GM18907 (cell line): ENCODE results near the gene SLC37A4.
"Not testable (repeated sequence)": the region's sequence is repeated elsewhere in the genome, so short reads cannot be mapped to it uniquely, and the experiment has no call there.

Experiments used
- ATAC-seq: cut with Tn5 transposase; IDR thresholded peaks from one replicate; pipeline ENCODE4 v1.9.1; 2021; ENCODE audit warnings: mild to moderate bottlenecking, moderate library complexity; ENCODE audit not compliant: unreplicated experiment

SLC37A4 gene

DNA sequence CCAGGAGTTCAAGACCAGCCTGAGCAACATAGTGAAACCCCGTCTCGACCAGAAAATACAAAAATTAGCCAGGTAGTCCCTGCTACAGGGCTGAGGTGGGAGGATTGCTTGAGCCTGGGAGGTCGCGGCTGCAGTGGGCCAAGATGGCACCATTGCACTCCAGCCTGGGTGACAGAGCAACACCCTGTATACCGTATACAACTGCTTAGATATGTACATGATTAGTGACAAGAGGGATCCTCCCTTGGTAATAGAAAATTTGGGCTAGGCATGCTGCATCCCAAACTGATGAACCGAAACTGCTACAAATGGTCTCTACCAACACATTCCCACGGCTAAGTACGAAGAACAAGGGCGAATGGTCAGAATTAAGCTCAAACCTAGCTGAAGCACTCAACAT, 12.2 kb upstream of the SLC37A4 start:
- ATAC-seq, result no peak

DNA sequence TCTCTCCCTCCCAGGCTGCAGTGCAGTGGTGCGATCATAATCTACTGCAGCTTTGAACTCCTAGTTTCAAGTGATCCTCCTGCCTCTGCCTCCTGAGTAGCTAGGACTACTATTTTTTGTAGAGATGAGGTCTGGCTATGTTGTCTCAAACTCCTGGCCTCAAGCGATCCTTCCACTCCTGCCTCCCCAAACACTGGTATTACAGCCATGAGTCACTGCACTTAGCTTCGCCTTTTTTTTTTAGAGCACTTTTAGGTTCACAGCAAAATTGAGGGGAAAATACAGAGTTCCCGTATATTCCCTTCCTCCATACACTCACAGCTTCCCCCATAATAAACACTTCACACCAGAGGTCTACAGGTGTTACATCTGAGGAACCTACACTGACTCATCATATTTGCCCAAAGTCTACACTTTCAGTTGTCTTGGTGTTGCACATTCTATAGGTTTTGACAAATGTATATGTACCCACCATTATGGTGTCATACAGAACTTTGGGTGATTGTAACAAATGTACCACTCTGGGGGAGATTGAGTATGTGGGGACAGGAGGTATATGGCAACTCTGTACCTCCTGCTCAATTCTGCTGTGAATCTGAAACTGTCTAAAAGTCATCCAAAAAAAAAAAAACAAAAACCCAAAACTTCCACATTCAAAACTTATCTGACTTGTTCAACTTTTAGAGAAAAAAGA, 11.3 kb upstream of the SLC37A4 start:
- ATAC-seq, result no peak

DNA sequence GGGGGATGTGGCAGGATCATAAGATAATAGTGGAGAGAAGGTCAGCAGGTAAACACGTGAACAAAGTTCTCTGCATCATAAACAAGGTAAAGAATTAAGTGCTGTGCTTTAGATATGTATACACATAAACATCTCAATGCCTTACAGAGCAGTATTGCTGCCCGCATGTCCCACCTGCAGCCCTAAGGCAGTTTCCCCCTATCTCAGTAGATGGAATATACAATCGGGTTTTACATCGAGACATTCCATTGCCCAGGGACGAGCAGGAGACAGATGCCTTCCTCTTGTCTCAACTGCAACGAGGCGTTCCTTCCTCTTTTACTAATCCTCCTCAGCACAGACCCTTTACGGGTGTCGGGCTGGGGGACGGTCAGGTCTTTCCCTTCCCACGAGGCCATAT, 8.8 kb upstream of the SLC37A4 start:
- not testable (repeated sequence) for ATAC-seq

DNA sequence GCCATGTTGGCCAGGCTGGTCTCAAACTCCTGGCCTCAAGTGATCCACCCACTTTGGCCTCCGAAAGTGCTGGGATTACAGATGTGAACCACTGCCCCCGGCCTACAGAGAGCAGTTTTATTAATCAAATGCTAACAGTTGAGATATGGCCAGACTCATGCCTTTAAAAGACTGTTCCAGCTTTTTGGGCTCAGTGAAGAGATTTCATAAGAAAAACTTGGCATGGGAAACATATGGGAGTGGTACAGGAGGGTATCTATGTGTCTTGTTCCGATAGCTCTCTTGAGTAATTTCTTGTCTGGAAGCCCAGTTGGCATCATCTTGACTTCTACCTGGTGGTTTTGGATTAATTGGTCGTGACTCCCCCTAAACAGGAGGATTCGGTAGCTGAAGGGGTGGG, 8.2 kb upstream of the SLC37A4 start:
- no peak for ATAC-seq

DNA sequence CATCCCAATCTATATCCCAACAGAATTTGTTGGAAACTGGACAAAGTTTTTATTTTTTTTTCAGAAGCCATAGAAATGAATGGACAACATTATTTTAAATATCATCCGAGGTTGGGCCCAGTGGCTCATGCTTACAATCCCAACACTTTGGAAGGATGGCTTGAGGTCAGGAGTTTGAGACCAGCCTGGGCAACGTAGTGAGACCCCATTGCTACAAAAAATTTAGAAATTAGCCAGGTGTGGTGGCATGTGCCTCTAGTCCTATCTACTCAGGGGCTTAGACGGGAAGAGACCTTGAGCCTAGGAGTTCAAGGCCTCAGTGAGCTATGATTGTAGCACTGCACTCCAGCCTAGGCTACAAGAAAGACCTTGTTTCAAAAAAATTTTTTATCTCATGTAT, 4.1 kb upstream of the SLC37A4 start:
- no peak for ATAC-seq

DNA sequence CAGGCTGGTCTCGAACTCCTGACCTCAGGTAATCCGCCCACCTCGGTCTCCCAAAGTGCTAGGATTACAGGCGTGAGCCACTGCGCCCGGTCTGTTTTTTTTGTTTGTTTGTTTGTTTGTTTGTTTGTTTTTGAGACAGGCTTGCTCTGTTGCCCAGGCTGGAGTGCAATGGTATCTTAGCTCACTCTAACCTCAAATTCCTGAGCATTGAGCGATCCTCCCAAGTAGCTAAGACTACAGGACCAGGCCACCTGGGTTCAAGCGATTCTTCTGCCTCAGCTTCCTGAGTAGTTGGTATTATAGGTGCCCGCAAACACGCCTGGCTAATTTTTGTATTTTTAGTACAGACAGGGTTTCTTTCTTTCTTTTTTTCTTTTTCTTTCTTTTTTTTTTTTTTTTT, 2.7 kb upstream of the SLC37A4 start:
- ATAC-seq, result not testable (repeated sequence)

DNA sequence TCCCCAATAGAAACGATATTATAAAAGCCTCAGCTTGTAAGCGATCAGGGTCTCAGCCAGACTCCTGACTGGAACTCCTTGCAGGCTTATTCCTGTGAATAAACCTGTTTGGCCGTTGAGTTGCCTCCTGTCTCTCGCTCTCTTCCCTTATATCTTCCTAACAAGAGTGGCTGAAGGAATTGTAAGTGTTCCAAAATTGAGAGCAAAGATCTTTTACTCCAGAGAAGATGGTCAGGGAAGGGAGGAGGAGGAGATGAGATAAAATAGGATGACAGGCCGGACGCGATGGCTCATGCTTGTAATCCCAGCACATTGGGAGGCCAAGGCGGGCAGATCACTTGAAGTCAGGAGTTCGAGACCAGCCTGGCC, 1.2 kb upstream of the SLC37A4 start:
- no peak for ATAC-seq

DNA sequence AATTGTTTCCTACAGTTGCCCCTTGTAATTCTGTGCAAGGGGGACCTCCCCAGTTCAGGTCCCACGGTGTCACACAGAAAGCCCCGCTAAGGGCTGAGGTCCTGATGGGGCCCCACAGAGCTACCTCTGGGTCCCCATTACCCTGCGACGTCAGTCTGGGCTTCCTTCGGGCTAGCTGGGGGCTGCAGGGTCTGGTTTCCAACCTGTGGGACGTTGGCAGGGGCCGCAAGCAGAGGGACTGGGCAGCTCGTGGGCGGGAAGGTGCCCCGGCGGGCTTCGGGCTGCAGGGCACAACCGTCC, 698 bp downstream of the SLC37A4 start:
- peak; percentile 17 for ATAC-seq

DNA sequence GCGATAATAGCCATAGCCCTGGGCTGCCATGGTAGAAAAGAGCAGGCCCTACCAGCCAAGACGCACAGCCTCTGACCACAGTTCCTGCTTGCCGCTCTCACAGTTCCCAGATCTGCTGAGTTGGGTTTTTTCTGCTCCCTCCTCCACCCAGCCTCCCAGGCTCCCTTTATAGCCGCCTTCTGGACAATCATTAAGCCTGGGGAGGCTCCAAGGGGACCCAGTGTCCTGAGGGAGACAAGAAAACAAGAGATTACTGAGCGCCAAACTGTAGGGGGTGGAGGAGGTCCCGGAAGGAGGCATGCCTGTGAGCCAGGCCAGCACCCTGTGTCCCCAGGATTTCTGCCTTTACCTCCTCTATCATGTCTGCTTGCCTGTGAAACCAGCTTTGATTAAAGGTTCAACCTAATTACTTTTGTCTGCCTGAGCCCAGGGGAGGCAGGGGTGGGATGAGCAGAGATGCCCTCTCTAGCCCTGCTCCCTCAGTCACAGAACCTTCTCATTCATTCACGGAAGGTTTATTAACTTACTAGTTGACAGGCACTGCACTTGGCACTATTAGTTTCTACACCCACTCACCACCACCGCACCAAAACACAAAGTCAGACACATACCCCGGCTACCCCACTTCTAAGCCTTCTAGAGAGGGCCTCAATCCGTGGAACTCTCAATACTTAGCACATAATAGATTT, 1.2 kb downstream of the SLC37A4 start:
- peak; percentile 11 for ATAC-seq

DNA sequence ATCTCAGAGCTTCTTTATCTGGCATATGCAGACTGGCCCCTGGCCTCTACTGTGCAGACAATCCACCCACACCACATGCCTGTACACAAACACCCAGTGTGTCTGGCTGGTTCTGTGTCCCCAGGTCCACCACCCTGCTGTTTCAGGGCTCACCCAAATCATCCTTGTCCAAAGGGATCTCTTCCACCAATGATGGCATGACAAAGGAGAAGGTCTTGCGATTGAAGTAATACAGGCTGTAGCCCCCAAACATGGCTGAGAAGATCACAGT, 1.7 kb downstream of the SLC37A4 start:
- no peak for ATAC-seq

DNA sequence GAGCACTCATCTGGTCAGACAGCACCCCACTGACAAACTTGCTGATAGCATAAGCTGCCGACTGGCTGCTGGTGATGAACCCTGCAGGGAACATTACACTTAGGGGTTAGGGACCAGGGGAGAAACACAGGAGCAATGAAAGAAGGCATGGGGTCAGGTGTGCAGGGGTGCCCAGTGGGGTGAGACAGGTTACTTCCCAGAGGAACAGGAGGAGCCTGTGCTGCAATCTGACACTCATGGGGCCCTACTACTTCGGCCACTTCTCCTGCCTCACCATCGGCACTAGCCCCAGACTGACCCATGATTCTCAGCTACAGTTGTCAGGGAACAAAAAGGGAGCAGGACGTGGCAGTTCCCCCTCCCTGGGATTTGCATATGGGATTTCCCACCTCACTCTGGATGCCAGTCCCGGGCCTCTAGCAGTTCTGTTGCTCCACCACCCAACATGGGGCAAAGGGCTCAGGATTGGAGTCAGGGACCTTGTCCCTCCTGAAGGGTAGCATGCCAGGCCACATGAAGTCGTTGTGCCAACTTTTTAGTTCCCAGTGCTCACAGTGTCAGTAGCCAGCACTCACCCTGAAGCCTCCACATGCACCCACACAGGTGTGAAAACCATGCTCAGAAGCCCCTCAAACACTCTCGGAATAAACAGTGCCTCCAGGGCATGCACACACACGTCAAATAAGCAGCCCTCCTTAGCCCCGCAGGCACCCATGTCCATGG, 2.2 kb downstream of the SLC37A4 start:
- ATAC-seq, result no peak

DNA sequence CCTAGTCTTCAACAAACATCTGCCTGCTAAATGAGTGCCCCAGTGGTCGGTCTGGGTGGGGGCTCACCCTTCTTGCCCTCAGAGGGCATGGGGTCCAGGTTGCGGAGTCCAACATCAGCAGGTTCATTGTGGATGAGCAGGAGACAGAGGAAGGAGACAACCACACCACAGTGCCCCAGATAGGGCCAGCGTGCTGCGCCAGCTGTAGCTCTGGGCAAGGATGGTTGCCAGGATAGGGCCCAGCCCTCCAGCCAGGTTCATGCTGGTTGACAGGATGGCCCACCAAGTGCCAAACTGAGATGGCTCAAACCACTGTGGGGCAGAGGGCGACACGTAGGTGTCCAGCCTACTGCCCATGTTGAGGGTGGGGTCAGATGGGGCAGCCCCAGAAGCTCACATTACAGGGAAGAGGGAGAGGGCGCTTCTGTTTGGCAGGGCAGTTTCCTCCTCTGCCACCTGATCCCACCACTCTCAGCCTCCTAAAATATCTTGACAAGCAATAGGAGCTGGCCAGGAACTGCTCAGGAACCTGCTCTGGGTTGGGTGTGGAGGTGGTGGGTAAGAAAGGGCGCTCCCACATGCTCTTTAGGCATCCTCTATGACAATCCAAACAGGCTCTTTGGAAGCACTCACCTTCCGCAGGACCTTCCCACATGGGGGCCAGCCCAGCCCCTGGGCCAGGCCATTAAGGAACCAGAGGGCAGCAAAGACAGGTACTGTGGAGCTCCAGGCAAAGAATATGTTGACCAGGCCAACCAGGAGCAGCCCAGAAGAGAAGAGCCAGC, 2.9 kb downstream of the SLC37A4 start:
- no peak for ATAC-seq

DNA sequence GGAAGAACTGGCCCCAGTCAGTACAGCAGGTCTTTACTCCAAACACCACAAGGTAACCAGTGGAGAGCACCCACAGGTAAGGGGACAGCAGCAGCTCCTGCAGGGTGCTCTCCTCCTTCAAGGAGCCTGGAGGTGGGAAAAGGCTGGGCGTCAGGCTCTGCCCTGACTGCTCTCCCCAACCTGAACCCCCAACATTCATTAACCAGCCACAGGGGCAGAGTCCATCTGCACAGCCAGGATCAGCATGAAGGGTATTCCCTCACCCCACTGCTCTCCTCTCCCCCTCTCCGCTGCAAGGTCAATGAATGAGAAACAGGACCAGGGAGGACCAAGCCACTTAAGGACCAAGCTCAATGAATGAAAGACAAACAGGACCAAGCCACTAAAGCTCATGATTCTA, 3.7 kb downstream of the SLC37A4 start:
- ATAC-seq, result no peak

DNA sequence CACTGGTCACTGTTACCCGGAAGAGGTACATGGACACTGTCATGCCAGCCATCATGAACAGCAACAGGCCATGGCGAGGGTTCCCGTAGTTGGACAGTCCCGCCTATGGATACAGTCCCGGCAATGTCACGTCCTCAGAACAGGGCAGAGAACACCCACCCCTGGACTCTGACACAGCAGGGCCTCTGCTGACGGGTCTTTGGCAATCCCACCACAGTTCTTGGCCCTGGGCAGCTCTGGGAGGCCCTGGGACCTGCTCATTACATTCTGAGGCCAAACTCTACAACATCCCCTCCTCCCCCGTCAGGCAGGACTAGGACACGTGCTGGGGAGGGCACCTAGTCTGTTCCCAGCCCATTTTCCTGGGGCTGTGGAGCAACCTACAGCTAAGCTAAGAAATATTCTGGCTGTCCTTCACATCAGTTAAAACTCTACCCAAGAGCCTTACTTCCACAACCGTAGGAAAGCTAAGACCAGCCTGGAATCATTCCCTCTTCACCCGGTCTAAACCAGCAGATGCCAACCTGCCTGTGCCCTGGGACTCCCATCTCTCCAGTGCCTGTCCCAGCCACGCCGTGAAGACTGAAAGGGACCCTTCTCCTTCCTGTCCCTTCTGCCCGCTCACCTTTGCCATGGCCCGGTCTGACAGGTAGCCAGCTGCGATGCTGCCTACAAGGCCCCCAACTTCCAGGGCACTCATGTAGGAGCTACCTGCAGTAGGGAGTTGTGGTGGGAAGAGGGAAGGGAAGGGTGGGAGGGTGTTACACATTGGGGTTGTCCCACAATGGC, 4.5 kb downstream of the SLC37A4 start:
- no peak for ATAC-seq

DNA sequence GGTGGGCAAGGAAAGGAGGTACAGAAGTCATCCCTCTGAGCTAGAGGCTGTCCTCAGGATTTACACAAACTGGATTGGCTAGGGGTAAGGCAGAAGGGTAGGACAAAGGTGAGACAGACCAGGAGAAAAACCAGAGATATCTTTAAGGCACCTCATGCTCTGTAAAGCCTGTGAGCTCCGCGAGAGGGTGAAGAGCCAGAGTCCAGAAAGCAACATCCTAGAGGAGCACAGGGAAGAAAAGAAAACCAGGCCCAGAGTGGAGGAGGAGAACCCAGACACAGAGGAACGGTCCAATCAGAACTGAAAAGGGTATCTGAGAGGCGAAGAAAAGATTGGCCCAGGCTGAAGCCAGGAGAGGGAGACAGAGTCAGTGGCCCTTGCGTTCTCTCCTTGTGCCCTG, 5.1 kb downstream of the SLC37A4 start:
- ATAC-seq, result no peak

DNA sequence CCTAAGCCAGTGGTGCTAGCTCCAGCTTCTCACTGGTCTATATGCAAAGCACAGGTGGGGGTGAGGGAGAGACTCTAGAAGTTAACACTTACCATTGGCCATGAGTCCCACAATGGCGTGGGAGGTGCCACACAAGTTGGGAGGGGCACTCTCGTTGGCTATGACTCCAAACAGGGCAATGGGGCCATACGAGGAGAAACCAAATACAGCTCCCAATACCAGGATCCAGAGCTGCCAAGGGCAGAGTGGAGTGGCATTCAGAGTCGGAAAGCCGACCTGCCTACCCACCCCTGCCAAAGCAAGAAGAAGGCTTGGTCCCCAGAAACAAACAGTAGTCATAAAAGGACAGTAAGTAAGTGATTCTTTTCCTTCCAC, 5.6 kb downstream of the SLC37A4 start:
- ATAC-seq, result no peak

DNA sequence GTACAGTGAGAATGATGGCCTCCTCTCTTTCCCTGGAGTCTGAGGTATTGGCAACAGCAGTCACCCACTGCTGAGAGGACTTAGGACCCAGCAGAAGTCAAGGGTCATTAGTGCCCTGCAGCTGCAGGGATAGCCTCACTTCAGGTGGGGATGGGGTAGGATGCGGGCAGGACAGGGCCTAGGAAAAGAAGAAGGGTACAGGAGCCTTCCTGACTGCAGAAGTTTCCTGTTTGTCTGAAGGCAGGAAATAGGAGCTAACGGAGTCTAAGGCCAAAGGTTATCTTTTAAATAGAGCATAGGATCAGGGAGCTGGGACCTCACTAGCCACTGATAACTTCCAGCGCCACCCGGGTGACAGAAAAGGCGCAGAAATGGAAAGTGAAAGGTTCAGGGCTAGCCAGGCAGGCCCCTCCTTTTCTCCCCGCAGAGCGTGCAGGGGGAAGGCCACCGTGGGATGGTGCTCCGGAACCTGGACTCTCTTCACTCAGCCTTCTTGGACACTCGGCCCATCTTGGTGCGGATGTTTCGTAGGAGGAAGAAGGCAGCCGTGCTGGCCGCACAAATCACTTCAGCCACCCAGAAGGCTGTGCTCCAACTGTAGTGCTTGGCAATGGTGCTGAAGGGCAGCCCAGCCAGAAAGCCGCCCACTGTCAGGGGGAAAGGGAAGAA, 6.1 kb downstream of the SLC37A4 start:
- no peak for ATAC-seq

DNA sequence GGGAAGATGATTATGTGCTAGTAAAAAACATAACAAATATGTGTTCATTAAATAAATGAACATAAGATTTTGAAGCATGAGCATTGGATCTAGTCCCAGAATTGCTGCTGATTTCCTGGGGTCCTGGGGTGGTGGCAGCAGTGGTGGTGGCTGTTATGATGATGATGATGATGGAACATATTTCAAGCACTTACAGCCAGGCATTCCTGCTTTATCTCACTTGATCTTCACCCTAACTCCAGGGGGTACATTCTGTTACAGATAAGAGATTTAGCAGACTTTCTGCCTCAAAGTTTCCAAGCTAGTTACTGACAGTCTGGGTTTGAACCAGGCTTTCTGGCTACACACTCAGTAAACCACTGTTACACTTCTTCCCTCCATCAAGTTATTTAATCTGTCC, 6.9 kb downstream of the SLC37A4 start:
- ATAC-seq, result no peak

DNA sequence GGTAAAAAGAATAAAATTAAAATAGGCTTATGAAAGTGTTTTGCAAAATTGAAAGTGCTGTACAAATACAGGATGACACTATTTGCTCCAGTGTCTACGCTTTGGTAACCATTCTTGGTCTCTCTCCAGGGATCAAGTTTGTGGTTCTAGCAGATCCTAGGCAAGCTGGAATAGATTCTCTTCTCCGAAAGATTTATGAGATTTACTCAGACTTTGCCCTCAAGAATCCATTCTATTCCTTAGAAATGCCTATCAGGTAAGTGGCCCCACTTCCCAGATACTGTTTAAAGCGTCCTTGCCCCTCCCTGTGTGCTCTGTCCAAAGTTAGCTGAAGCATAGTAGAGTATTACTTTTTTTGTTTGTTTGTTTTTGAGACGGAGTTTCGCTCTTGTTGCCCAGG, 9.0 kb downstream of the SLC37A4 start:
- ATAC-seq, result no peak

DNA sequence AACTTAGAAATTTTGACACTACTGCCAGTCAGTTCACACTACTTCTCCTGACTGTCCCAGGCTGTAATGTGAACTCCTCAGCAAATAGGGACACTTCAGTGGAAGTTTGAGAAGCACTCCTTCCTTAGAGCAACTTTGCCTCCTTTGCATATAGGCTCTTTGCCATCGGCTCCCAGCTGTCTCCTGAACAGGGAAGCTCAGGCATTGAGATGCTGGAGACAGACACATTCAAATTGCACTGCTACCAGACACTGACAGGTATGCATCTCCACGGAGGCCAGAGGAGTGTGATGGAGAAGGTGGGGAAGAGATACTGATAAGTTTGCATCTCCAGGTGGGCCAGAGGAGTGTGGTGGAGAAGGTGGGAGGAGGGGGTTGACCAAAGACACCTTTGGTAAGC, 10.7 kb downstream of the SLC37A4 start:
- no peak for ATAC-seq
